Epidermal melanocyte (primary cell): ENCODE results near the gene TLL1.

ENCODE experiments used
- DNase-seq: peaks from one replicate; pipeline ENCODE4 v3.0.0; 2011; ENCODE audit warnings: low spot score; ENCODE audit not compliant: insufficient read length

The TLL1 gene

DNA sequence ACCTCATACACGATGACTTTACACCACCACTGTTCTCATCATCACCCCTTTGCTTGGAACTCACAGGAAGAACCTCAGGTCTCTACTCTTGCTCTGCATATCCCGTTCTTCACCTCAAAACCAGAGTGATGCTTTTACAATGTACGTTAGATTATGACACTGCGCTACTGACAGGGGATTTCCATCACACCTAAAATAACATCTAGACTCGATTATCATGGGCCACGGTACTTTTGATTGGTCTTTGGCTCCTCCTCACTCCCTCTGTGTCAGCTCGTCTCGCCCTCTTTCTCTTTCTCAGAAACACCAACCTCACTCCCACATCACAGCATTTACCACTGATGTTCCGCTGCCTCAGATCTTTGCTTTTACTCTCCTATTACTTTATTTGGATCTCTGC is 172.4 kb downstream of the TLL1 start:
- no peak for DNase-seq

DNA sequence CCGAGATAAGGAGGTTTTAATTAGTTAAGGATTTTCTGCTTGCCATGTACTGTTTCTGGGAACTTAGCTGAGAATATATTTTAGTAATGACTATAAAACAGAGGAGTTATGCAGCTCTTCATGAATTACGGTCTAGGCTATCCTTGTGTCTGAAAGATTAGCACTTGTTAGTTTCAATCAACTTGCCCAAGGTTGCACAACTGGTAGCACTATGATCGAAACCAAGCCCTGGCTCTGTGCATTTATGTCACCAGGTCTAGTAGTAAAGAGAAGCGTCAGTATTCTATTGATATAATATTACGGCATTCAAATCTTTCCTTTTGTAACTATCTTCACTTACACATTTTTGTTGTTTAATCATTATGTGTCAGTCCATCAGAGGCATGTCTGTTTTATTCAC is 176.0 kb downstream of the TLL1 start:
- DNase-seq = no peak

DNA sequence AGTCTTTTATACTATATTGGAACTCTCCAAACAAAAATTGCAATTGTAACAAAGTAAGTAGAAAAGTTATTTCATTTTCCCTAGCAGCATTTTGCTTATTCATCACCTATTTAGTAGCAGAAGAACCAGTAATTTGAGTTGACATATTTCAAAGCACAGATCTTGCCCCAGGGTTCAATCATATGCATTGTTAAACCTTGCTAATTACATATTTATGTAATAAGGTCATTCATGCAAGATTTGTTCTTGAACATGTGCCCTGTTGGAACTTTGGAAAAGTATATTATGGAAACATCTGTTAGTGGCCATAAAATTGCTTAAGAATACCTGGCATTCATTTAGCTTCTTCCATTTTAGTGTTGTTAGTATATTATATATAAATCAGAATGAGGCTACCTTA is 191.7 kb downstream of the TLL1 start:
- DNase-seq = no peak

GRCh38 chr4:166065324-166065723 is 192.3 kb downstream of the TLL1 start:
- DNase-seq = no peak

DNA sequence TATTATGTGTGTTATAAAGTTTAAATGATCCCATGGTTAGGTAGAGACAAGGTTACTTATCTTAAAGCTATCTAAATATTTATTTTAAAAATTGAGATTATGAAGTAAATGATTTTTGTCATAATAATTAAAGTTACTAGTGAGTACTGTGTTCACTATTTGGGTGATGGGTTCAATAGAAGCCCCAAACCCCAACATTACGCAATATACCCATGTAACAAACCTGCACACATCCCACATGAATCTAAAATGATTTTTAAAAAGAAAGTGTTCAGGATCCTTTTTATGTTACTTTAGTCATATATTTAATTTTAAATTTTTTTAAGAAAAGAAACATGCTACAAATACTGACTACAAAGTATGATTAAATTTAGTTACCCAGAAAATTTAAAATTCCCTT is 193.9 kb downstream of the TLL1 start:
- DNase-seq = no peak

- DNase-seq = no peak
Measured at GRCh38 chr4:166067915-166068314, 194.9 kb downstream of the TLL1 start.

DNA sequence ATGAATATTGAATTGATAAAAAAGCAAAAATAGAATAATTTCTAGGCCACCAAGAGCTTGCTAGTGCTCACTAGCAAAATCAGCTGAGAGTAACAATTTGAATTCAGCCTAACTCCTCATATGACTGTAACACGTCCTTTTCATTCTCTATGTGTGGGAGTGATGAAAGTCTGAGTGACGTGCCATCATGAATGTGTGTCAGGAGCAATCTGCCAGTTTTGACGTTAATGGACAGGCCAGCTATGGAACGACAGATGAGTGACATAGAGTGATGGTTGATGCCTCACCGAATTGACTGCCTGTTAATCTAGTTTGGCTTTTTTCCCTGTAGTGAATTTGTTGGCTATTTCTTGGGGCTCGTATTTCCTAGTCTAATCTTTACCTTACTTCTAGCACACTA is 200.7 kb downstream of the TLL1 start:
- no peak for DNase-seq

GRCh38 chr4:166075599-166075998 is 202.6 kb downstream of the TLL1 start:
- DNase-seq = no peak

DNA sequence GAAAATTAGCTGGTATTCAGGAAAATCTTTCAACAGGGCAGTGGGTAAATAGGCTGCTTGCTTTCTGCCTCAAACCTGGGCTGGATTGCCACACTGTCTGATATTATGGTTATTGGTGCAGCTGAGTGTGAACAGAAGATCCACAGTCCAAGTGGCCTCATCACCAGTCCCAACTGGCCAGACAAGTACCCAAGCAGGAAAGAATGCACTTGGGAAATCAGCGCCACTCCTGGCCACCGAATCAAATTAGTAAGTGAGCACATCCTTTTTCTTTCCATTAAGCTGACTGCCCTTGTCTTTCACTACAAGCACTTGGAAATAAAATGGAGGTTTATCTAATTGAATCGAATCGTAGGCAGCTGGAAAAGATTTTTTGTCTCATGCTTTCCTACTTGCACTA is 204.7 kb downstream of the TLL1 start:
- DNase-seq = no peak

GRCh38 chr4:166078383-166078782 is 205.3 kb downstream of the TLL1 start:
- no peak for DNase-seq

GRCh38 chr4:166078955-166079354 is 205.9 kb downstream of the TLL1 start:
- no peak for DNase-seq

DNA sequence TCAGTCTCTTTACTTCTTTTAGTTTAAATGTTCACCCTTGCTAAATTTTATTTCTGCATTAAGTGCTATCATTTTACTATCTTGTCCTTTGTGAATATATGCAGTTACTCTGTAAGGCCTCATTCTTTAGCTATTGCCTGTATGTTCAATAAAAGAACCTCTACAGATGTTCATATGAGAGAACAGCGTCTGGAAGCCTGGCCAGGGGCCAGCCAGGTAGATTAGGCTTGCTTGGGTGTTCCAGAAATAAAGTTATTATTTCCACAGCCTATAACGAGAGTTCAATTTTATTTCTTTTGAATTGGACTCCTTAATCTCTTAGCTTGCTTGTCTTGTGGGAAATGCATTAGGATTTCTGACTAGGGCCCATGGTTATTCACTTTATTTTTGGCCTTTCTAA is 214.5 kb downstream of the TLL1 start:
- DNase-seq = no peak

DNA sequence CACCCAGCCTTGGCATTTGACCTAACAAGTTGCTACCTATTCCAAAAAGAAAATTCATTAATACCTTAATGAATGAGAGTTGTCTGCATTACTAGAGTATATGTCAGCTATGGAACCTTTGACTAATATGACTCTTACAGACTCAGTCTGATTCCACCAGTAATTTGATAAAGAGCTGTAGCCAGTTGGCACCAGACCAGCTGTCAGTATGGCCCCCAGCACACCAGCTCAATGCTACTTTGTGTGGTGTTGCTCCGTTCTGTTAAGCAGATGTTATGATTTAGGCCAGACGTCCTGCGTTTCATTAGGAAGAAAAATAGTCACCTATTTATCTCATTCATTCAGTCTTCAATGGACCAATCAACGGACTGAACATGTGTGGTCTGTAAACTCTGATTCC is 215.5 kb downstream of the TLL1 start:
- DNase-seq = no peak

- DNase-seq = no peak
Measured at GRCh38 chr4:166091146-166091545, 218.1 kb downstream of the TLL1 start.

DNA sequence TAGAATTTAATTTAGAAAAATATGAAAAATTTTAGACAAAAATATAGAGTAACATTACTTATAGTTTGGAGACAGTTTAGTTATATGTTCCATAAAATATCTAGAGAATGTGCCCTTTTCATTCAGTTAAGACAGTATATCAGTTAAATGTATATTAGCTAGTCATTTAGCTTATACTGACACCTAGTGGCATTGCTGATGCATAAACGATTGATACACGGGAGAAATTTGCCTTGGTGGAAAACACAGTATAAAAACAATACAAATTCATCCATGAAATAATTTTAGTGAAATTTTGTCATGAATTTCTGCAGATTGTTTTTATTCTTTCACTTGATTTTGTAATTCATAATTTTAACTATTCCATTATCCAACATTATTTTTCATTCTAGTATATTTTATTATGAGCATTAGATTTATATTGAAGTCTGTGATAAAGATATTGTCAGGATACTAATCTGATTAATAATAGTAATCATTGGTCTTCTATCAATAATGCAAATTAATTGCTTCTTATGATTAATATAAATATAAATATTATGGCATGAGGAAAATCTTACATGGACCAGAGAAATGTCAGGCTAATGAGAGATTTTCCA is 219.0 kb downstream of the TLL1 start:
- no peak for DNase-seq

- no peak for DNase-seq
Measured at GRCh38 chr4:166092797-166093290, 219.8 kb downstream of the TLL1 start.

DNA sequence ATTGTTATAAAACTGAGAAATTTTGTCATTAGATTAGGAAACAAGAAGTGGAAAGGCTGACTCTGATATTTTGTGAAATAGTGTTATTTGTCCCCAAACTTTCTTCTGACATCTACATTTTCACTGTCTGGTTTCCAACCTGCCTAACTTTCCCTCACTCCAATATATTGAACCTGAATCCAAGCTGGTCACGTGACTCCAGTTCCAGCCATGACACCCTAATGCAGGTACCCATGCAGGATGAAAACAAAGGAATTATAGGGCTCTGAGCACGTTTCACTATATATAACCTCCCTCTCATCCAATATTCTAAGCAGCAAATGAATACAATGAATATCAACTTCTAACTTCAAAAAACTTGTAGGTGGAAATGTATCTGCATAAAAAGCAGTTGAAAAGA is 231.6 kb downstream of the TLL1 start:
- no peak for DNase-seq

DNA sequence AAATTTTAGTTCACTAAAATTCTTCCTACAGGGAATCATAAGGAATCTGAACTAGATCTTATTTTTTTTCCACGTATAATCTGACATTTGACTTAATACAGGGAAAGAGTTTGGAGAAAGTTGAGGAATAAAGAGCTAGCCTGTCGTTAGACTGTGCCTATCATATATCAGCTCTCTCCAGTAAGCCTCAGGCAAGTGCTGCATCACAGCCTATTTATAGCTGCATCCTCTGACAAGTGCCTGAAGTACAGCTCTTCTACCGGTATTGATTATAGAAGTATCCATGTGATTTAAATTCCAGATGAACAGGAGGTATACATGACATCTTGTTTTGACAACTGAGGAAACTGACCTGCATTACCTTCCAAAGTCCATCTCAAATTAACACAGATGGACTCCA is 248.9 kb downstream of the TLL1 start:
- DNase-seq = no peak

- no peak for DNase-seq
Measured at GRCh38 chr4:166123546-166123945, 250.5 kb downstream of the TLL1 start.

GRCh38 chr4:166128403-166128802 is 255.4 kb downstream of the TLL1 start:
- no peak for DNase-seq

- no peak for DNase-seq
Measured at GRCh38 chr4:166134285-166134684, 261.2 kb downstream of the TLL1 start.

GRCh38 chr4:166140951-166141350 is 267.9 kb downstream of the TLL1 start:
- no peak for DNase-seq

DNA sequence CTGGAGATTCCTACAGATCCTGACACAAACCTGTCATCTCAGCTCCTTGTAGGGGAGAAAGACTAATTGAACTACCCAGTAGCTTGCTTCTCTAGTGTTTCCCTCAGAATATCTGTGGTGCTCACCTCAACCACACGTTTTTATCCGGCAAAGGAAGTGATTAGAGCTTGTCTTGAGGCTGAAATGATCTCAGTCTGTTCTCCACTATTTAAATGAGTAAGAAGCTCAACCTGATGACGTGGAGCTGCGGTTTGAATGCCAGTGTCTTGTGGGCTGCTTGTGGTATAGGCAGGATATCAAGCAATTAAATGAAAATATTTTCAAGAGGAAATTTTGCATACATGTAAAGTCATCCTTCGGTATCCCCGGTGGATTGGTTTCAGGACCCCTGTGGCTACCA is 270.2 kb downstream of the TLL1 start:
- no peak for DNase-seq

DNA sequence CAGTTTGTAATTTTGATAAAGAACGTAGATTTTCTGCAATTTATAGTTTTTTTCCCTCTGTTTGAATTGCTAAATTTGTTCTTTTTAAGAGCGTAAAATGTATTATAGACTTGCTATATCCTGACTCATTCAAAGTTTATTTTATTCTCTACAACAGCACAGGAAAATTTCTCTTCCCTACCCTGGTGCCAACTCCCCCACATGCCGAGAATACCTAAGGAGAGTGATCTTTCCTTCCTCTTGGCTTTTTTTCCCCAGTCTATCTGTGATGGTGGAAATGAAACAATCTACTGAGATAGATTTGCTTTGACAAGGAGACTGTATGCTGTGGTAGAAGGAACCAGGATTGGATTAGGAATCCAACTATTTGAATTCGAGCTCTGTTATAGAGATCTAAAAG is 271.6 kb downstream of the TLL1 start:
- no peak for DNase-seq
